ENCODE measurements around the gene SCO2.
A peak's percentile ranks its signal among the peaks of the same experiment; 100 is the strongest.

SCO2 gene

DNA sequence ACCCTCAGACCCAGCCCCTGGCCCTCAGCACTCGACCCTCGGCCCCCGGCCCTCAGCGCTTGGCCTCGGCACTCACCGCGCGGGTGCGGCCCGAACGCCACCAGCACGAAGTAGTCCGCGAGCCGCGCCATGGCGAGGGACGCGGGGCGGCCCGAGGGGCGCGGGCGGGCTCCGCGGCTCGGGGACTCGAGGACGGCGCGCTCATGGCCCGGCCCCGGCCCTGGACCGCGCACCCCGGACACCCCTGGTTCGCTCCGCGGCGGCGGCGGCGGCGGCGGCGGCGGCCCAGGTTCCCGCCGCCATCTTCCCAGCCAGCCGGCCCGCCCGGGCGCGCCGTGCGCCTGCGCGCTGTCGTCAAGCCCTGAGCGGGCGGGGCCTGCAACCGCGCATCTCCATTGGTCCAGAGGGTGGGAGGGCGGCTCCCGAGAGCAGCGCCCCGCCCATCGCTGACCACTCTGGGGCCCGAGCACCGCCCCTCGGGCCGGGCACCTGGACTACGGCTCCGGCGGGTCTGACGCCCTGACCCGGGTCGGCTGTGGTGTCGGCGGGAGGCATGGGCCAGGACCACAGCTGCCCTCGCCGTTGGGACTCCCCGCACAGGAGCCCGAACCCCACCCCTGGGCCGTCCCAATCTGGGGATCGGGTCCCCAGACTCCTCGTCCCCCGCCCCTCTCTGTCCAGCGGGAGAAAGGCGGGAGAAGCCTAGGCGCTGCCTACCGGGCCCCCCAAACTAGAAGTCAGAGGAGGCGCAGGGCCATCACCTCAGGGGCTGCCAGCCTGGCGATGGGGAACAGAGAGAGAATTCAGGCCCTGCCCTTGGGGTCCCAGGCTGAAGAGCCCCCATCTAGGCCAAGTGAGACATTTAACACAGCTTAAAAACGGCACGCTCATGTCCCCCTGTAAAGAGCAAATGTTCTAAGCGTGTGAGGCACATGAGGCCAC lies 50.4 kb downstream of the SCO2 start, which contains the start of gene SBF1:
SBF1 (minus strand) TSS at position 326 of the 942 bp plus-strand sequence; CDS start at position 131, 195 bp downstream.
- peak; percentile 51 to 73 for DNase-seq

DNA sequence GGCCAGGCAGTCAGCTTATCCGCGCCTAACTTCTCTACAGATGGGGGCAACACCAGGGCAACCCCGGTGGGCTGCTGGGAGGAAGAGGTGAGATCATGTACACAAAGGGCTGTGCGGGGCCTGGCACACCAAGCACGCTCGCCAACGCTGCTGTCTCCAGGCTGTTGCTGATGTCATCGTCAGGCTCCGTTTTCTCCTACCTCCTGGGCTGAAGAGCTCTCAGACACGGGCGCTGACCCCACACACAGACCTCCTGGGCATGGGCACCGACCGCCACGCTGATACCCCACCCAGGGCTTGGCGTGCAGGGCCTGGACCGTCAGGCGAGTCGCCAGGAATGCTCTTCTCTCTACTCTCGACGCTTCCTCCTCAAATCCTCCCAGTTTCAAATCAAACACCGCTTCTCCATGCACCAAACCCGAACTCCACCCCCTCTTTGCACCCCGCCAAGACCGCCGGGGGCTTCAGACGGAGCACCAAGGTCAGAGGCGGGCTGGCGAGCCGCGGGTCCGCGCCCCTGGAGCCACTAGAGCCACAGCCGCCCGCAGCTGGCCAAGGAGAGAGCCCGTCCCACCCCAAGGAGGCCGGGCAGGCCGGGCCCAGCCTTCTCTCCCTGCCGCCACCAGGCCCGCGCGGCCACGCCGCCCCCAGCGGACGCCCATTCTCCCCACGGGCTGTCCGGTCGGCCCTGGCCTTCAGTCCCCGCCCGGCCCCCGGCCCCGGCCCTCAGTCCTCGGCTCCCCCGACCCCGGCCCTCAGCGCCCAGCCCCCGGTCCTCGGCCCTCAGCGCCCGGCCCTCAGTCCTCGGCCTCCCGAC lies 51.3 kb downstream of the SCO2 start:
- no peak for DNase-seq

Measured in SW 1271 (cell line).